Non-pigmented ciliary epithelial cell (primary cell): Measurements from ENCODE around the gene LRIT2.

Source experiments
- DNase-seq: peaks from one replicate; pipeline ENCODE4 v3.0.0-alpha.2; 2010; ENCODE audit warnings: low read depth

Gene LRIT2

DNA sequence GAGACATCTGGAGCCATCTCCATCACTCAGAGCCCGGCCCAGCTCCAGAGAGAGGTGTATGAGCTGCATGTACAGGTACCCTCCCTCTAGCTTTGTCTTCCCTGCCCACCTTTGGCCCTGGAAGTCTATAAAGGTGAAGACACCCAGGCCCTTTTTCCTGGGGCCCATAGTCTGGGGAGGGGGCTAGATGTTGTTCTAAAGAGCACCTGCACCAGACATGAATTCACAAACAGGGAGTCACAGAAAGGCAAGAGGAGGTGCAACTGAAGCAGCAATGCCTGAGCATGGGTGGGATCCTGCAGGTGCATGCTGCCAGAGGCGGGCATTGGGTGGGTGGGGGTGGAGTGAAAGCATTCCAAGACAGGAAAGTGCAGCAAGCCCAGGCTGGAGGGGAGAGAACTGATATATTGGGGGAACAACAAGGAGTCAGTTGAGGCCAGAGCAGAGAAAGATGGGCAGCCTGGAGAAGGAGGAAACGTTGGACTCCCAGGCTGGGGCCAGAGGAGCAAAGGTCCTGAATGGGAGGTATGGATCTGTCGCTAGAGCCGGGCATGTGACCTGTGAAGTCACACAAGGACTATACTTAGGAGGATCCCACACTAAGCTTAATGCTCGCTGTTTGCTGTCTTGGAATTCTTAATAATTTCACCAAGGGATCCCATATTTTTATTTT lies 19.4 kb downstream of the LRIT2 start:
- DNase-seq = no peak

DNA sequence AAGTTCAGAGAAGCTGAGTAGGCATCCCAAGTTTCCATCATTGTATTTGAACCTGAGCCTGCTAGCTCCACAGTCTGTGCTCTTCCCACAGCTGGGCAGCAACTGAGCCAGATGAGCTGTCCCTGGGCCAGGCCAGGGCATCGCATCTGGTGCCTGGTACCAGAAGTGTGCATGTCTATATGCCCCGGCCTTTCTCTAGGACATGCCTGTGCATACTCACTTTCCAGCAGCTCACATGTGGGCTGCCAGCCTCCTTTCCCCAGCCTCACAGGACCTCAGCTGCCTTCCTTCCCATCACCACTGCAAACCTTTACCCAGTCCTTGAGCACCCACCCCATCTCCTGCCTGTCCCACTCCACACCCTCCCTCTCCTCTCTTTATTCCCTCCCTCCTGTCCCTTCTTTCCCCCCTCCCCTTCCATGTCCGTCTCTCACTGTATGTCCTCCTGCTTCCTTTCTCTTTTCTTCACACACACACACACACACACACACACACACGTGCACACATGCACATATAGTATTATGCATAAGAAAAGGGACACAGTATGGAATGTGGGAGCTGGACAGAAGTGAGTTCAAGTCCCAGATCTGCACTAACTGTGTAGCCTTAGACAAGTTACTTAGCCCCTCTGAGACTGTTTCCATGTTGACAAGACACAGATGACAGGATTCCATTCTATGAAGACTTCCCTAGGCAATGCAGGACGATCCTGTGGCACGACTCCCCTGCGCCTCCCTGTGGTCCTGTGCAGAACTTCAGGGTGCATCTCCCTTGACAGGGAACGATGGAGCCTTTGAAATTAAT lies 20.1 kb downstream of the LRIT2 start:
- no peak for DNase-seq

DNA sequence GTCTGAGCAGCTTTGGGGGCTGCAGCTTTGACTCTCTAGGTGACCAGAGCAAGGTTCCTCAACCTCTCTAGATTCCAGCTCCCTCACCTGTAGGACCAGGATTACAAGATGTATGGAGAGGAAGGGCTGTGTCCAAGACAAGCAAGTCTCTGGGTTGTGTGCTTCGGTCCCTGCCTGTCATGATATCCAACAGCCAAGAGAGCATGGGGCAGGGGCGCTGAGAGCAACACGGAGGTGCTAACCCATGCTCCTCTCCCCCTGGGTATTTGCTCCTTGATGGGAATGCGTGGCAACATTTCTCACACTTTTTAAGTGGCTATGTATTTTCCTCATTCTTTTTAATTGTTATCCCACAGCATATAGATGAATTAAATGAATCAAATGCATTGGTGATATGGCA lies 20.7 kb downstream of the LRIT2 start:
- DNase-seq = no peak

DNA sequence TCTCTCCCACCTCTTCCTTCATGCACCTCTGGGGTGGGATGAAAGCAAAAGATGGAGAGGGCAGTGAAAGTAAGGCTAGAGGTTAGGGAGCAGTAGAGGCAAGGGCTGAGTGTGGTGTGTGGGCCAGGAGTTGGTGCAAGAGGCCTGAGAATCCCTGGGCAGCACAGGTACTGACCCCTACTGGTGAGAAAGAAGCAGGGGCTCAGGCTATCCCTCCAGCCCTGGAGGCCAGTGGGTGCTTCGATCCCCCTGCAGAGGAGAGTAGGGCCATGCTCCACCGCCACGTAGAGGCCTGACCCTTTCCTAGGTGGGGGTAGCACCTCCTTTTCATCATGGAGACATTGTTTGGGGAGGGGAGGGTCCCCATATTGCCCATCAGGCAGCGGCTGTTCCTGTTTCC lies 21.2 kb downstream of the LRIT2 start:
- no peak for DNase-seq

DNA sequence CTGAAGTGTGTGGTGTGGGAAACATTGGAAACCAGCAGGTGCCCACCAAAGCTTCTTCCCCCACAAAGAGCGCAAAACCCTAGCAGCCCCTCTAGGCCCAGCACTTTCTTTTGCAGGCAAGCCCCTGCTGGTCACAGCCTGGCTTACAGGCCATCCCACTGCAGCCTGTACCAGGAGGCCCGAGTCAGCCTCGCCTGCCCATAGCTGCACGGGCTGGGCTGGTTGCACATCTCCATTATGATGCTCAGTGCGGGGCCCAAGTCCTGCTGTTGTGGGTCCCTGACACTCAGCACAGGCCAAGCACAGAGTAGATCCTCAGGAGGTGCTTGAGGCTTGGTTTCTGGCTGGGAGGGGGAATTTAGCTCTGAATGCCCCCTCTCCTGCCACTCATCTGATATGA lies 23.0 kb downstream of the LRIT2 start:
- DNase-seq = no peak

DNA sequence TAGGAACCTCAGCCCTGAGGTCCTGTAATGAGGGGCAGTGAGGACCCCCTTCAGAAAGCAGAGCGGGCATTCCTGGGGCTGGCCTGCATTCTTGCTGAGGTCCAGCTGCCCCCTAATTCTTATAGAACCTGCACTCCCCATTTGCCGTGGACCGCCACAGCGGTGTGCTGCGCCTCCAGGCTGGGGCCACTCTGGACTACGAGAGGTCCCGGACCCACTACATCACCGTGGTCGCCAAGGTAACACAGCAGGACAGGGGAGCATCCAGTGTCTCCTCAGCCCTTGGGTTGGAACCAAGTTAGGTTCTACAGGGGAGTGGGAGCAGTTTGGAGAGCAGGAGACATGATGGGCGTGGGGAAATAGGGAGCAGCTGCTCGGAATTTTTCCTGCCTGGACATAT lies 23.7 kb downstream of the LRIT2 start:
- DNase-seq = no peak

DNA sequence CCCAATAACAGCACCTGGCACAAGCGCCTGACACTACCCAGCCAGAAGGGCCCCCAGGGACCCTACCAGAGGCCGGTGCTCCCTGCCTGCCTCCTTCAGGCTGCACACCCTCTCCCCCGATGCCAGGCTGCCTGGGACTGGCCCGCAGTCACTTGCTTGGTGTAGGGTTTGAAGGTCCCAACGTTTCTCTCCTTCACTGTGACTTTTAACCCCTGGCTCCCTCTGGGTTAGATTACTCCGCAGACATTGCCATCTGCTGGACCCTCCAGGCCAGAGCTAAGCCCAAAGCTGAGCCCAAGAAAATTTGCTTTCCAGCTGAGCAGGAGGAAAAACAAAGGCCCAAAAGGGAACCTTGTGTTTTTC lies 24.1 kb downstream of the LRIT2 start:
- DNase-seq = no peak

DNA sequence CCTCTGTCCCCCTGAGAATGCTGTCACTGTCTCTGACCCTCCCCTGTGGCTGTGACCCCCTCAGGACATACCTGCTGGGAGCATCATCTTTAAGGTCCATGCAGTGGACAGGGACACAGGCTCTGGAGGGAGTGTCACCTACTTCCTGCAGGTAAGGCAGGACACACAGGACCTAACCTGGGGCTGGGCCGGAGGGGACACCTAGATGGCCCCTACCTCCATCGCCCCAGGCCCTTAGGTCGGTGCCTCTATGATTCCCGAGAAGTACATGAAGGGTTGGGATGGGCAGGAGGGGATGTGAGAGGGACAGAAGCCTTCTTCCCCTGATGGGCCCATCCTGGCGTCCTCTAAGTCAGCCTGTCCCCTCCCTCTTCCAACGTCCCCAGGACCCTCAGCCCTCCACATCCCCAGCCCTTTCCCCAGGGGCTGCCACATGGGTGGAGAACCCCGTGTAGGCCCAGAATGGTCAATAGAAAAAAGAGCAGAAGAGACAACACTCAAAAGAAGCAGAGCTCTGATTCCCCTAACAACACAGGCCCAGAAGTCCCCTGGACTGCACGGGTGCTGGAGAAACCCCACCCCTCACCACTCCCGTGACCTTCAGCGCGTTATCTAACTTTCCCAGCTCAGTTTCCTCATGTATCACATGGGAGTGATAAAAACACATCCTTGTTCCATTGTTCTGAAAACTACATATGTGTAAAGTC lies 24.7 kb downstream of the LRIT2 start:
- no peak for DNase-seq

DNA sequence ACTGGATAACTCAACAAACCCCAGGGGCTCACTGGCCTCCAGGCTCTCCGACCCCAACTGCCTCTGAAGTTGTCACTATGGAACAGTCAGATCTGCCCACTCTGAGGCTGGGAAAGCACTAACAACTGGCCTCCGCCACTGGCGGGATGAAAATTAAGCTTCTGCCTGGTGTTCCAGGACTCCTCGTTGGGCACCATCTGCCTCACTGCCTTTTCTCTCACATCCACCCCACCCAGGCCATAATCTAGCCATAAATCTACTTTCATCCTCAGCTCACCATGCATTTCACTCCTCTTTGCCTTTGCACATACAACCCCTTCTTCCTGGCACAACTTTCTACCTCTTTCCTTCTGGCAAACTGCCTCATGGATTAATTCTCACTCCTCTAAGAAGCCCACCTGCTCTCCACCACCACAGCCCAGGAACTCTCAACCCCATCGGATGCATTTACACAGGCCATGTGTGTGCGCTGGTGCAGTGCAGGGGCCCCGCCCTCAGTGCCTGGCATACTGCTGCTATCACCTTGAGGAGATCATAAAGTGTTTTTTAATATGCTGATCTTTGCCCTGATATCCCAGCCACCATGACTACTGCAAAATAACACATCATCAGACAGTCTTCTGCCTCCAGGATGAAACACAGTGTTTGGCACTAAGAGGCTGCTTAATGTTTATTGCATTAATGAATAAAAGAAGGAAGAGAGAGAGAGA lies 27.0 kb downstream of the LRIT2 start:
- DNase-seq = no peak

DNA sequence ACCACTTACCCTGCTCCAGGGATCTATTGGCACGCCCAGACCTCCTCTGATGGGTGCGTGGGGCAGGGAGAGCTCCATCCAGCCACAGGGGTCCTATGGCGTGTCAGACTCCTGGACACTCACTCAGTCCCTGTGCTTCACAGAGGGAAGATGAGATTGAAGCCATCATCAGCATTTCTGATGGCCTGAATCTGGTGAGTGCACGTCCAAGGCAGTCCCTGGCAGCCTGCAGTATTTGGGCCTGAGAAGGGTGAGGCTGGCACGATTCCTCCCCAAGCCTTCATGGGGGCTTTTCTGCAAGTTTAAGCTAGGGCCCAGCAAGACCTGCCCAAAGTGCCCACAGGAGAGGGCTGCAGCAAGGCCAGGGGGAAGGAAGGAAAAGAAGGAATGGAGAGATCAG lies 27.7 kb downstream of the LRIT2 start:
- DNase-seq = no peak

DNA sequence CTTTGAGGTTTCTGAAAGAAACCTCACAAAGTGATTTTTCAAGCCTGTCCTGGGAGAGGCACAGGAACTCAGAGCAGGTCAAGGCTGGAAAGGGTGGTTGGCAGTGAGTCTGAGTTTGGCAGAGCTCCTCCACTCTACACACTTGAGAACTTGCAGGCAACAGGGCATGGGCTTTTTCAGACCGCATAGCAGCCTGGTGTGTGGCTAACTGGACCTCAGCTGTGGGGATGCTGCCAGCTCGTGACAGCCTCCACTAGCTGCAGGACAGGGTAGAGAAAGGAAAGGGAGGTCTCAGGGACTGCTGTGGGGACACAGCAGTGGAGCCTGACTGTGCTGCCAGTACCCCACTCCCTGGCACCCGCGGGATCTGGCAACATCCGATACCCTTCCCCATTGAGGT lies 28.4 kb downstream of the LRIT2 start:
- no peak for DNase-seq

DNA sequence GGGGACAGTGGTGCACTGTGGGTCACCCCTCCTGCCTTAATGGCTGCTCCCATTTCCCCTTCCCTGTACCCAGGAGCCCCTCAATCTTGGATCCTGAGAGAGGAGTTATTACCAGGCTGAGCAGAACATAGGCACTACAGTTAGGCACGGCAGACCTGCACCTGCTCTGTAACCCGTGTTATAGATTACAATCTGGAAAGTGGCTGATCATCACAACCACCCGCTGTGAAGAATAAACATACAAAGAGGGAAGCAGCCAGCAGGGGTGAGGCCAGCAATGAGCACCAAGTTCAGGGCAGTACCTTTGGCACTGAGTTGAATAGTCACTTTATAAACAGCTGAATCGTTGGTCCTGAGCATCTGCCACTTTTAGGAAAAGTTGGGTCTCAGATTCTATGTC lies 29.3 kb downstream of the LRIT2 start:
- no peak for DNase-seq

DNA sequence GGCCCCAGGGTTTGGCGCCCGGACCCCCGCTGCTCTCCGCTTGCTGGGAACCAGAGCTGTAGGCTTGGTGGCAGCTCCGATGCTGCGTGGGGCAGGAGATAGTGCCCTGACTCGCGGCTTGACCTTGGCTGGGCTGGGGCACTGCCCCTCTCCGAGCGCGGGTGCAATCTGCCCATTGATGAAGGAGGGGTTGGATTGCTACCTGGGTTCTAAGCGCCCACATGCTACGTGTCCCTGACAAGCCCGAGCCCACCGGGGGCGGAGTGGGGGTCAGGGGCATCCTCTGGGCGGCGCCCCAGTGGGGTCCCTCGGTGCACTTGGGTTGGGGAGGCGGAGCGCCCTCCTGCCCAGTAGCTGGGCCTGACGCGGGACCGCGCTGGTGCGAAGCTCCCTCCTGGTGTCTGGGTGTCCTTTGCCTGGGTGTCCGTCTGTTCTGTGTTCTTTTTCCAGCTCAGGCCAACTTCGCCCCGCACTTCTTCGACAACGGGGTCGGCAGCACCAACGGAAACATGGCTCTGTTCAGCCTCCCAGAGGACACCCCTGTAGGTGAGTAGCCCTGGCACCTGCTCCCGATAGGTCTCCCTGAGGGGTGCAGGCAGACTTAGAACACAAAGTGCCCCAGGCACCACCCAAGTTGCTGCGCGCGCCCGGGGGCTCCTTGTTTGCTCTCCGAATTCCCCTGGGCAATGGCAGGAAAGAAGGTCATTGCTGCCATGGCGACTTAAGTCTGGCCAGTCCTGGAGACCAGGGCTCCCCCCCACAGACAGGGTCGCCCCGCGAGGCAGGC lies 30.1 kb downstream of the LRIT2 start:
- DNase-seq = no peak

DNA sequence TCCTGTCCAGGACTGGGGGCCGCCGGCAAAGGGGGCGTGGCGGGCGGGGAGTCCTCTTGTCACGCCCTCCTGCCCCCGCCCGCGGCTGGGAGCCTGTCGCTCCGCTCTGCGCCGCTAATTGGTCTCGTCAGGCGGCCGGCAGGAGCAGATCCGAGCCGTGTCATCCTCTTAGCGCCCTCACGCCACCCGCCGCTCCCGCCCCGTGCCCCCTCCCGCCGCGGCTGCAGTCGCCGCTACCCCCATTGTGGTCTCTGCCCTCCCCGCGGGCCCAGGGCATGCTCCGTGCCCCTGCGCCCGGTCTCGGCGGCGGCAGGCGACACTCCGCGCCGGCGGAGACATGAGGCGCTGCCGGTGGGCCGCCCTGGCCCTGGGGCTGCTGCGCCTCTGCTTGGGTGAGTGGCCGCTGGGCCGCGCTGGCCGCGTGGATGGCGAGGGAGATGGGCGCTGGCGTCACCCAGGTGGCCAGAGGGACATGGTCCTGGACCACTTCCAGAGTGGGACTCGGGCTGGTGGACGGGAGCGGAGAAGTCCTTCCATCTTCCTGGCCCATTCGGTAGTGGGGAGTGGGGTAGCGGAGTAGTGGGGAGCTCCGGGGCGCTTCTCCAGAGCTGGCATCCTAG lies 30.8 kb downstream of the LRIT2 start, which contains the start of gene CDHR1:
Gene CDHR1 (plus strand): TSS at position 114 of the 620 bp plus-strand sequence. CDS start 224 bp downstream, at position 338.
- no peak for DNase-seq

DNA sequence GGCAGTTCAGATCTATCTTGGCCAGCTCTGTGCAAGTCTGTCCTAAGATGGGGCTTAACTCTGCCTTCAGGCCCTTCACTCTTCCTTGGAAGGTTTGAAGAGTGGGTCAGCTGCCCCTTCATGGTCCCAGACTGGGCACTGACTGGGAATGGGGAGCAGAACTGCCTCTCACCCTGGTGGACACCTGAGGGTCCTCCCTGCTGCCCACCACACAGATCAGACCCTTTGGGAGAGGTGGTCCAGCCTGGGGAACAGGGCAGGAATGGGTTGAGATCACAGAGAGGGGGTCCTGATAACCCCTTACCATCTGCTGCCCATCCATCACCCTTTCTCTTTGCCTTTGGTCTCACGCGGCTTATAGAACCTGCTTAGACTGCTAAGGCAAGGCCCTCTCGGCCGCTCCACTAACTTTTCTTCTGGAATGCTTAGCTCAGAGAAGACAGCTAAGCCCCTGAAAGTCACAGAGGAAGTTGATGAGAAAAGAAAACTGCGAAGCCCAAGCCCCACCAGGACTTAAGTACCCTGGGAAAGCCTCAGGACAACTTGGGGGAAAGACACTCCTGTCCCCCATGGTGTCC lies 31.4 kb downstream of the LRIT2 start:
- DNase-seq = no peak

DNA sequence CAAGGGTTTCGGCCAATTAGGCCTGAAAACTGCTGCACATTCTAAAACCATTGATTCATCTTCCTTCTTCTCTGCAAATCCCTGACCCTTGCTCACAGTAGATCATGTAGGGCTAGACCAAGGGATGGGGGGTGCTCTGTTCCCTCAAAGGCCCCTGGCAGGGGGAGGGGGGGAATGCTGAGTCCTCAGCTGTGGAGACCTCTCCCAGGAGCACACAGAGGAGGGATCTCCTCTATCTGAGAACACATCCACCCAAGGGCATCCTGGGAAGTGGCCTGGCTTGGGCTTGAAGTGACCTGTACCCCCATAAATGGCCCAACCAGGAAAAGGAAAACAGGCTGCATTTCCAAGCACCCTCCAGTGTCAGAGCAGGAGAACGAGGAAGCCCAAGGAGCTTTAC lies 32.0 kb downstream of the LRIT2 start:
- DNase-seq = no peak

DNA sequence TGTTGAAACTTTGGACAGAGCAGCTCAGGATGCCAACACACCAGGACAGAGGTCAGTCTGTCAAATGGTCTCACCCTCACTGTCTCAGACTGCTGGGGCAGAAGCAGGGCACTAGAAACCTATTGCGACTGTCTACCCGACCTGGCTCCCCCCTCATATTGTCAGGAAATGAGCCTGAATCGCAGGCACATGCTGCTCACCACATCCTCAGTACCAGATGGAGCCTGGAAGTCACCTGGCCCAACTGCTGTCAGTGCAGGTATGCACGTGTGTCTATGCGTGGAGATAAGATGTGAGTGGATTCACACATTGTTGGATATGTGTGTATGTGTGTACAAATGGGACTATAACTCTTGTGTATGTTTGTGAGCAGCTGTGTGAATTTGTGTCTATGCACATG lies 34.2 kb downstream of the LRIT2 start:
- no peak for DNase-seq

DNA sequence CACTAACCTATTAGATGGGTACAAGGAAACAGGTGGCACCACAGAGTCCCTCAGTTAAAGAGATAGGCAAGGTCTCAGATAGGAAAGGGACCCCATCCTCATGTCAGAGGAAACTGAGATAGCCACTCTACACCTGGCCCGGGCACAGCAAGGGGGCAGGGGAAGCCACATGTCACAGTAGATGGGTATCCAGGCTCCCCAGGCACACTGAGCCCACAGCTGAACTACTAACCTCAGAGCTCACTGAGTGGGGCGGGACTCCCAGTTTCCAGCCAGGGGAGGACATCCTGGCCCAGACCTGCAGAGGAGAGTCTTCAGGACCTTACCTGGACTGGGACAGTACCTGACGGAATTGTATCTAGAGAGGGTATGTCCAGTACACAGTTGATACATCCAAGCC lies 34.7 kb downstream of the LRIT2 start:
- no peak for DNase-seq

DNA sequence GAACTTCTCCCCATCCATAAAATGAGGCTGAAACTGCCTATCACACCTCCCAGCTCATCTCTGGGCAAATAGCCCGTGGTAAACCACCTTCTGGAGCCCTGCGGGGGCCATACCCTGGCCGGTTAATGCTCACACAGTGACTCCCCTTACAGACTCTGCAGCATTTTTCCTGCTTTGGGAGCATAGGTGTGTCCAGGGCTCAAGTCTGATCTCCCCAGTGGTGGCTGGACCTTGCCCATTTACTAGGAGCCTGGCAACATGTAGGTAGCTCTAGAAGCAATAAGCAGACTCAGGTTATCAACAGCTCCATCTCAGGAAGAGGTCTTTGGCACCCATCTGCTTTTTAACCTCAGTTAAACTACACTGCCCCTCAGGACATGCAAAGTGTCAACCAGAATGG lies 36.5 kb downstream of the LRIT2 start:
- DNase-seq = no peak

DNA sequence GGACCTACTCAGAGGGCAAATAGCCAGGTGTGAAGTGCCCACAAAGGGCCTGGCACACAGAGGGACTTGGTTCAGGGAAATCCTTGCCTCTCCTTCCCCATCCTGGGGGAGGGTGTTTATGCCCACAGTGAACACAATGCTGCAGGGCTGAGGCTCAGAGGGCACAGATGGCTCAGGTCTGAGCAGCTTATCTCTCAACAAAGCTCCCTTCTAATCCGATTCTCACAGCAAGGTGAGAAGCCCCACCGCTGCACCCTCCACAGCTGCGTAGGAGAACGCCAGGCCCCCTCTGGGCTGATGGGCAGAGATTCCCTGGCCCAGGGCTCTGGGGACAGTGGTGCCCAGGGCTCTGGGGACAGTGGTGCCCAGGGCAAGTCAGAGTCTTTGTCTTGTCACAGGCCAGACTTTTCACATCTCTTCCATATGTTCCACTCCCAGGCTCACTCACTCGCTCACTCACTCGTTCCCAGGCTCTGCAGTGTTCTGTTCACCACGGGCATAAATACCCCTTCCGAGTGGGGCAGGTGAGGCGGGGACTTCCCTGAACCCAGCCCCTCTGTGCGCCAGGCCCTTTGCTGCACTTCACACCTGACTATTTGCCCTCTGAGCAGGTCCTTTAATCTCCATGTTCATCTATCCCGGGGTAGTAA lies 39.7 kb downstream of the LRIT2 start:
- no peak for DNase-seq
